Tibial artery (tissue), 4 donors: ENCODE measurements around the gene LSMEM2.

Experiments
- DNase-seq, 2 donors: peaks; one replicate each; pipeline ENCODE4 v3.0.0-alpha.2; 2019
- H3K27ac ChIP-seq, 2 donors: fragments of 200-600 bp; sonication (generic) in 1 of 2; 1 replicate in 1 of 2; 2 replicates in 1 of 2; pipeline ENCODE4 v1.5.1; 2018 to 2019; ENCODE audit warnings: mild to moderate bottlenecking in 1 of 2
- H3K27me3 ChIP-seq, 2 donors: fragments of 200-600 bp; sonication (generic) in 1 of 2; one replicate each; pipeline versions ENCODE4 v1.5.1 to v1.6.0; 2016 to 2019
- H3K36me3 ChIP-seq, 3 donors: fragments of 200-600 bp; sonication (generic) in 2 of 3; one replicate each; pipeline ENCODE4 v1.5.1; 2016 to 2019; ENCODE audit warnings: mild to moderate bottlenecking in 2 of 3
- H3K4me1 ChIP-seq, 4 donors: fragments of 200-600 bp; sonication (generic) in 2 of 4; 1 replicate in 3 of 4; 2 replicates in 1 of 4; pipeline ENCODE4 v1.5.1; 2016 to 2019
- H3K4me3 ChIP-seq, 2 donors: fragments of 200-600 bp; sonication (generic) in 1 of 2; 1 replicate in 1 of 2; 2 replicates in 1 of 2; pipeline ENCODE4 v1.5.1; 2018 to 2019; ENCODE audit warnings: mild to moderate bottlenecking in 2 of 2
- H3K9me3 ChIP-seq, 3 donors: fragments of 200-600 bp; sonication (generic) in 1 of 3; one replicate each; pipeline ENCODE4 v1.5.1; 2016 to 2019
- CTCF ChIP-seq, 2 experiments: fragments of 200-600 bp in 1 of 2; fragments of 450-650 bp in 1 of 2; IDR thresholded peaks; one replicate each; pipeline ENCODE4 v1.5.1; 2017 to 2019; ENCODE audit warnings: antibody characterized with exemption in 2 of 2, mild to moderate bottlenecking in 1 of 2, moderate library complexity in 1 of 2
- intact Hi-C: fragments of 100-400 bp; cut with DNase I; formaldehyde crosslinking; loops from one replicate; pipeline ENCODE4 v1.15.0; 2023; ENCODE audit warnings: low total_unique reads

The LSMEM2 gene

GRCh38 chr3:50237754-50238548 is 40.9 kb upstream of the LSMEM2 start:
- peak overlapping the region; percentile 82 to 87 for H3K4me3 ChIP-seq
- intact Hi-C loops, result no loop called here
- peak overlapping the region; percentile 86 to 92 for H3K27ac ChIP-seq
- TF ChIP-seq CTCF (IDR thresholded peaks at IDR 0.05), result no peak
- peaks cover 0 to 13% (median 0%) of the 10 kb centered on the region in 3 donors for H3K36me3 ChIP-seq
- H3K27me3 ChIP-seq, result no peaks in the 10 kb centered on the region
- H3K4me1 ChIP-seq, result peaks cover 0 to 71% (median 51%) of the 10 kb centered on the region in 4 donors
- peak; percentile 90 to 96 for DNase-seq
- H3K9me3 ChIP-seq, result no peaks in the 10 kb centered on the region

- H3K9me3 ChIP-seq, result no peaks in the 10 kb centered on the region
- DNase-seq, result peak; percentile 85 to 96
- peaks cover 0 to 78% (median 57%) of the 10 kb centered on the region in 4 donors for H3K4me1 ChIP-seq
- no peaks in the 10 kb centered on the region for H3K27me3 ChIP-seq
- intact Hi-C loops, result no loop called here
- TF ChIP-seq CTCF (IDR thresholded peaks at IDR 0.05), result no peak
- peak overlapping the region; percentile 86 to 92 for H3K27ac ChIP-seq
- peak overlapping the region; percentile 82 to 87 for H3K4me3 ChIP-seq
- H3K36me3 ChIP-seq, result peaks cover 0 to 13% (median 0%) of the 10 kb centered on the region in 3 donors
Observed at GRCh38 chr3:50238549-50239026, 40.3 kb upstream of the LSMEM2 start.

GRCh38 chr3:50239649-50240048 is 39.2 kb upstream of the LSMEM2 start:
- Histone ChIP-seq H3K27me3 (no peaks in the 10 kb centered on the region), H3K4me1 (peaks cover 0 to 85% (median 66%) of the 10 kb centered on the region in 4 donors), H3K4me3 (no peak overlapping the region), H3K9me3 (no peaks in the 10 kb centered on the region), H3K27ac (peak overlapping the region; percentile 86 to 92), H3K36me3 (peaks cover 0 to 13% (median 0%) of the 10 kb centered on the region in 3 donors)
- no peak for TF ChIP-seq CTCF (IDR thresholded peaks at IDR 0.05)
- intact Hi-C loops, result loop anchor here (5.0 kb wide), 1 partner anchor 38 kb away; the partner anchor contains the start of gene LSMEM2
- no peak for DNase-seq

- intact Hi-C loops, result loop anchor here (5.0 kb wide), 1 partner anchor 36 kb away; the partner anchor contains the start of gene LSMEM2
- no peak for DNase-seq
Observed at GRCh38 chr3:50241163-50241562, 37.7 kb upstream of the LSMEM2 start.

More at GRCh38 chr3:50241163-50241562, 37.7 kb upstream of the LSMEM2 start:
- Histone ChIP-seq H3K4me3 (no peak overlapping the region), H3K9me3 (no peaks in the 10 kb centered on the region), H3K4me1 (peaks cover 0 to 93% (median 76%) of the 10 kb centered on the region in 4 donors), H3K27ac (peak overlapping the region; percentile 67 to 86), H3K27me3 (no peaks in the 10 kb centered on the region), H3K36me3 (peaks cover 0 to 13% (median 0%) of the 10 kb centered on the region in 3 donors)
- TF ChIP-seq CTCF (IDR thresholded peaks at IDR 0.05), result no peak
